IPS DF 6.9 (cell line): ENCODE data around the gene ENDOU.

Experiments
- DNase-seq: peaks from one replicate; pipeline ENCODE4 v3.0.0-alpha.2; 2013; ENCODE audit warnings: low read depth, low spot score
- H3K27ac ChIP-seq: one replicate; pipeline ENCODE4 v1.5.1; 2013; ENCODE audit warnings: low read length, control low read depth
- H3K27me3 ChIP-seq: 2 replicates; pipeline ENCODE4 v1.6.1; 2013; ENCODE audit warnings: mild to moderate bottlenecking, low read length; ENCODE audit not compliant: control insufficient read depth, insufficient read depth
- H3K36me3 ChIP-seq: 2 replicates; pipeline ENCODE4 v1.6.1; 2013; ENCODE audit warnings: low read length; ENCODE audit not compliant: control insufficient read depth, insufficient read depth
- H3K4me1 ChIP-seq: 2 replicates; pipeline ENCODE4 v1.6.1; 2013; ENCODE audit warnings: low read length; ENCODE audit not compliant: control insufficient read depth, insufficient read depth
- H3K4me3 ChIP-seq: 2 replicates; pipeline ENCODE4 v1.5.1; 2013; ENCODE audit warnings: mild to moderate bottlenecking, low read length
- H3K9me3 ChIP-seq: 2 replicates; pipeline ENCODE4 v1.6.1; 2013; ENCODE audit warnings: low read length, inconsistent platforms; ENCODE audit not compliant: control insufficient read depth, insufficient read depth
- WGBS: extraction: QIAGEN DNeasy Blood & Tissue Kit; methylation state at CpG from one replicate; pipeline ENCODE4 v1.1.7; 2013; ENCODE audit warnings: mixed read lengths, missing lambda C conversion rate; ENCODE audit not compliant: insufficient read length, insufficient coverage; 5-methylcytosine and 5-hydroxymethylcytosine counted together

The ENDOU gene

GRCh38 chr12:47717046-47717442 is 8.2 kb downstream of the ENDOU start:
- Histone ChIP-seq H3K9me3 (no peaks in the 10 kb centered on the region), H3K27me3 (no peaks in the 10 kb centered on the region), H3K27ac (no peak overlapping the region), H3K4me3 (no peak overlapping the region), H3K36me3 (no peaks in the 10 kb centered on the region), H3K4me1 (peaks cover 3% of the 10 kb centered on the region; the same call in 1 of the 2 replicates)
- WGBS: no CpG with 5 or more reads among the region's 6 CpGs
- DNase-seq: no peak

- Histone ChIP-seq H3K9me3 (no peaks in the 10 kb centered on the region), H3K36me3 (no peaks in the 10 kb centered on the region), H3K4me3 (no peak overlapping the region), H3K27me3 (no peaks in the 10 kb centered on the region), H3K27ac (no peak overlapping the region), H3K4me1 (peaks cover 3% of the 10 kb centered on the region; the same call in 1 of the 2 replicates)
- DNase-seq: no peak
- no CpG with 5 or more reads among the region's 13 CpGs for WGBS
Observed at GRCh38 chr12:47715877-47716548, 9.3 kb downstream of the ENDOU start.

- Histone ChIP-seq H3K27ac (no peak overlapping the region), H3K4me1 (peaks cover 3% of the 10 kb centered on the region; the same call in 1 of the 2 replicates), H3K36me3 (no peaks in the 10 kb centered on the region), H3K4me3 (no peak overlapping the region), H3K27me3 (no peaks in the 10 kb centered on the region), H3K9me3 (no peaks in the 10 kb centered on the region)
- no CpG with 5 or more reads among the region's 10 CpGs for WGBS
- DNase-seq: peak; percentile 70
Observed at GRCh38 chr12:47715393-47715876, 9.9 kb downstream of the ENDOU start.

- DNase-seq: no peak
- H3K4me1 ChIP-seq: peaks cover 3% of the 10 kb centered on the region; the same call in 1 of the 2 replicates
- no peaks in the 10 kb centered on the region for H3K9me3 ChIP-seq
- no CpG with 5 or more reads among the region's 5 CpGs for WGBS
- no peak overlapping the region for H3K4me3 ChIP-seq
- no peaks in the 10 kb centered on the region for H3K27me3 ChIP-seq
- H3K27ac ChIP-seq: no peak overlapping the region
- H3K36me3 ChIP-seq: no peaks in the 10 kb centered on the region
Observed at GRCh38 chr12:47714826-47715386, 10.4 kb downstream of the ENDOU start.

GRCh38 chr12:47712171-47712570 is 13.1 kb downstream of the ENDOU start:
- no peaks in the 10 kb centered on the region for H3K36me3 ChIP-seq
- H3K4me3 ChIP-seq: no peak overlapping the region
- H3K27ac ChIP-seq: no peak overlapping the region
- peaks cover 3% of the 10 kb centered on the region; the same call in 1 of the 2 replicates for H3K4me1 ChIP-seq
- no peaks in the 10 kb centered on the region for H3K9me3 ChIP-seq
- DNase-seq: no peak
- WGBS: no CpG with 5 or more reads among the region's 6 CpGs
- H3K27me3 ChIP-seq: no peaks in the 10 kb centered on the region

- no peak overlapping the region for H3K27ac ChIP-seq
- peaks cover 3% of the 10 kb centered on the region; the same call in 1 of the 2 replicates for H3K4me1 ChIP-seq
- no peaks in the 10 kb centered on the region for H3K9me3 ChIP-seq
- no peak overlapping the region for H3K4me3 ChIP-seq
- H3K27me3 ChIP-seq: no peaks in the 10 kb centered on the region
- WGBS: no CpG with 5 or more reads among the region's 5 CpGs
- no peak for DNase-seq
- H3K36me3 ChIP-seq: no peaks in the 10 kb centered on the region
Observed at GRCh38 chr12:47711448-47711847, 13.8 kb downstream of the ENDOU start.

- Histone ChIP-seq H3K27me3 (no peaks in the 10 kb centered on the region), H3K9me3 (no peaks in the 10 kb centered on the region), H3K4me3 (no peak overlapping the region), H3K4me1 (no peaks in the 10 kb centered on the region), H3K27ac (no peak overlapping the region), H3K36me3 (no peaks in the 10 kb centered on the region)
- DNase-seq: no peak
Observed at GRCh38 chr12:47710278-47710677, 15.0 kb downstream of the ENDOU start.

GRCh38 chr12:47709671-47710070 is 15.6 kb downstream of the ENDOU start:
- H3K4me3 ChIP-seq: no peak overlapping the region
- no CpG with 5 or more reads among the region's 2 CpGs for WGBS
- no peak for DNase-seq
- H3K27ac ChIP-seq: no peak overlapping the region
- H3K9me3 ChIP-seq: no peaks in the 10 kb centered on the region
- no peaks in the 10 kb centered on the region for H3K4me1 ChIP-seq
- H3K36me3 ChIP-seq: no peaks in the 10 kb centered on the region
- no peaks in the 10 kb centered on the region for H3K27me3 ChIP-seq

- Histone ChIP-seq H3K4me1 (no peaks in the 10 kb centered on the region), H3K4me3 (no peak overlapping the region), H3K27me3 (no peaks in the 10 kb centered on the region), H3K27ac (no peak overlapping the region), H3K36me3 (no peaks in the 10 kb centered on the region), H3K9me3 (no peaks in the 10 kb centered on the region)
- no CpG with 5 or more reads among the region's 4 CpGs for WGBS
- DNase-seq: no peak
Observed at GRCh38 chr12:47709237-47709636, 16.1 kb downstream of the ENDOU start.

GRCh38 chr12:47707905-47708543 is 17.3 kb downstream of the ENDOU start:
- no peaks in the 10 kb centered on the region for H3K27me3 ChIP-seq
- no peak overlapping the region for H3K4me3 ChIP-seq
- no peaks in the 10 kb centered on the region for H3K9me3 ChIP-seq
- no peak for DNase-seq
- no peaks in the 10 kb centered on the region for H3K36me3 ChIP-seq
- no peak overlapping the region for H3K27ac ChIP-seq
- no peaks in the 10 kb centered on the region for H3K4me1 ChIP-seq
- WGBS: no CpG with 5 or more reads among the region's 5 CpGs
